HCT116 (cell line): ENCODE data around the gene FAM53B. TPM values are rescaled to one million over a fixed set of nuclear protein-coding genes. Genes with fewer than 3 reads are reported as not detected.

Experiments
- ATAC-seq: fragments of 200-7000 bp; cut with Tn5 transposase; 2 replicates; pipeline ENCODE4 v1.9.1; 2020; ENCODE audit warnings: mild to moderate bottlenecking, moderate library complexity
- BruUV-seq: library from RNA; stranded (reverse); fragments of 400-500 nt; replicated peaks from 2 replicates; lab custom pipeline; 2021; lab: Mats Ljungman, UMichigan
- CTCF ChIA-PET: fragments of 300-600 bp; sonication (Branson Sonifier 250); formaldehyde crosslinking; loops from one replicate; lab custom pipeline; 2021; ENCODE audit warnings: antibody characterized with exemption; lab: Charles Lee
- POLR2A ChIA-PET: fragments of 300-600, 350-600 bp; sonication (Branson Sonifier 250); formaldehyde crosslinking; loops from one replicate; lab custom pipeline; 2021; ENCODE audit warnings: antibody characterized with exemption; lab: Charles Lee
- RAD21 ChIA-PET, 2 experiments: fragments of 300-600 bp; sonication (Branson Sonifier 250); formaldehyde crosslinking; loops; one replicate each; lab custom pipeline; 2023; ENCODE audit warnings: low total read pairs in 2 of 2; ENCODE audit not compliant: uncharacterized antibody in 2 of 2, unreplicated experiment in 2 of 2, low non-redundant PET in 1 of 2; lab: Charles Lee
- DNase-seq: peaks from one replicate; pipeline ENCODE4 v3.0.0-alpha.2; 2010; ENCODE audit warnings: low read depth, low spot score
- H2AFZ ChIP-seq: fragments of 200-600 bp; shearing (Covaris generic), sonication (generic); 2 replicates; pipeline ENCODE4 v1.6.1; 2017; ENCODE audit warnings: low read depth, mixed run types, mixed read lengths, antibody characterized with exemption, low read length; ENCODE audit not compliant: poor library complexity, severe bottlenecking
- H3K27ac ChIP-seq: 2 replicates; pipeline ENCODE4 v1.5.1; 2012; ENCODE audit warnings: low read depth, low read length
- H3K27me3 ChIP-seq: fragments of 200-600 bp; sonication (generic); 2 replicates; pipeline ENCODE4 v1.6.1; 2016; ENCODE audit warnings: mixed run types, low read length, mixed read lengths; ENCODE audit not compliant: insufficient read depth
- H3K36me3 ChIP-seq, 2 experiments: fragments of 200-500 bp in 1 of 2; fragments of 200-600 bp in 1 of 2; sonication (Bioruptor generic) in 1 of 2; sonication (generic) in 1 of 2; 2 replicates each; pipeline versions ENCODE4 v1.5.1 to v1.6.1; 2014 to 2016; ENCODE audit warnings: low read length in 2 of 2, inconsistent platforms in 1 of 2, mixed read lengths in 1 of 2, mixed run types in 1 of 2; ENCODE audit not compliant: insufficient read depth in 2 of 2, control insufficient read depth in 1 of 2
- H3K4me1 ChIP-seq, 2 experiments: fragments of 200-600 bp in 1 of 2; sonication (generic) in 1 of 2; 2 replicates each; pipeline versions ENCODE4 v1.5.1 to v1.6.1; 2012 to 2017; ENCODE audit warnings: low read length in 2 of 2, inconsistent platforms in 1 of 2, mild to moderate bottlenecking in 1 of 2, mixed read lengths in 1 of 2, mixed run types in 1 of 2, moderate library complexity in 1 of 2; ENCODE audit not compliant: insufficient read depth in 2 of 2, control insufficient read depth in 1 of 2
- H3K4me2 ChIP-seq: fragments of 200-600 bp; sonication (generic); 2 replicates; pipeline ENCODE4 v1.6.1; 2017; ENCODE audit warnings: mixed run types, low read length, mixed read lengths
- H3K4me3 ChIP-seq, 2 experiments: fragments of 200-600 bp in 1 of 2; sonication (generic) in 1 of 2; replicated peaks in 1 of 2; 2 replicates each; pipeline ENCODE4 v1.5.1; 2011 to 2016; ENCODE audit warnings: low read length in 2 of 2, control low read depth in 1 of 2, low read depth in 1 of 2, mild to moderate bottlenecking in 1 of 2, mixed read lengths in 1 of 2, mixed run types in 1 of 2
- H3K79me2 ChIP-seq: fragments of 200-600 bp; sonication (generic); 2 replicates; pipeline ENCODE4 v1.6.1; 2017; ENCODE audit warnings: mild to moderate bottlenecking, mixed run types, low read length, moderate library complexity, mixed read lengths; ENCODE audit not compliant: insufficient read depth
- H3K9ac ChIP-seq: fragments of 200-600 bp; sonication (generic); 2 replicates; pipeline ENCODE4 v1.6.1; 2016; ENCODE audit warnings: low read length, mixed read lengths
- H3K9me2 ChIP-seq: fragments of 200-600 bp; sonication (generic), shearing (Covaris generic); 2 replicates; pipeline ENCODE4 v1.6.1; 2017; ENCODE audit warnings: mixed run types, mild to moderate bottlenecking, moderate library complexity; ENCODE audit not compliant: insufficient read depth
- H3K9me3 ChIP-seq, 2 experiments: fragments of 200-500 bp in 1 of 2; fragments of 200-600 bp in 1 of 2; sonication (Bioruptor generic) in 1 of 2; sonication (generic) in 1 of 2; 2 replicates each; pipeline ENCODE4 v1.6.1; 2014 to 2017; ENCODE audit warnings: low read length in 2 of 2, mixed read lengths in 2 of 2, inconsistent platforms in 1 of 2, low read depth in 1 of 2, mild to moderate bottlenecking in 1 of 2, mixed run types in 1 of 2, moderate library complexity in 1 of 2; ENCODE audit not compliant: control insufficient read depth in 1 of 2, insufficient read depth in 1 of 2
- H4K20me1 ChIP-seq: fragments of 200-600 bp; sonication (generic), shearing (Covaris generic); 2 replicates; pipeline ENCODE4 v1.6.1; 2017; ENCODE audit warnings: mixed run types, mild to moderate bottlenecking, moderate library complexity; ENCODE audit not compliant: insufficient read depth
- EGR1 ChIP-seq: IDR thresholded peaks from 2 replicates; pipeline ENCODE4 v1.6.1; 2012; ENCODE audit warnings: low read depth
- FOSL1 ChIP-seq: IDR thresholded peaks from 2 replicates; pipeline ENCODE4 v1.6.1; 2012; ENCODE audit warnings: low read depth
- MAX ChIP-seq: IDR thresholded peaks from 2 replicates; pipeline ENCODE4 v1.6.1; 2012
- POLR2AphosphoS5 ChIP-seq: IDR thresholded peaks from 2 replicates; pipeline ENCODE4 v1.6.1; 2011; ENCODE audit warnings: mild to moderate bottlenecking, low read depth, low read length, moderate library complexity
- RAD21 ChIP-seq: IDR thresholded peaks from 2 replicates; pipeline ENCODE4 v1.6.1; 2012; ENCODE audit warnings: low read depth, mild to moderate bottlenecking
- REST ChIP-seq: IDR thresholded peaks from 2 replicates; pipeline ENCODE4 v1.6.1; 2012; ENCODE audit warnings: low read depth
- SRF ChIP-seq: IDR thresholded peaks from 2 replicates; pipeline ENCODE4 v1.6.1; 2012; ENCODE audit warnings: low read depth
- TCF7L2 ChIP-seq: IDR thresholded peaks from 2 replicates; pipeline ENCODE4 v1.7.0; 2011; ENCODE audit warnings: borderline replicate concordance, inconsistent platforms; ENCODE audit not compliant: insufficient read depth, insufficient read length; ENCODE audit errors: extremely low read depth
- ZBTB33 ChIP-seq: IDR thresholded peaks from 2 replicates; pipeline ENCODE4 v1.6.1; 2011; ENCODE audit warnings: mild to moderate bottlenecking, low read length, moderate library complexity; ENCODE audit not compliant: insufficient replicate concordance; ENCODE audit errors: extremely low read depth
- ZNF274 ChIP-seq: fragments of 200-500 bp; sonication (Bioruptor generic); IDR thresholded peaks from 2 replicates; pipeline ENCODE4 v1.6.1; 2014; ENCODE audit warnings: mild to moderate bottlenecking, low read depth, low read length, inconsistent platforms
- intact Hi-C: fragments of 100-400 bp; cut with micrococcal nuclease; formaldehyde crosslinking; loops from 2 replicates; pipeline ENCODE4 v1.10.0; 2022
- total RNA-seq: library from RNA; stranded (reverse); gene quantifications from one replicate; pipeline ENCODE4 v1.2.1, GENCODE V29; 2021; ENCODE audit not compliant: unreplicated experiment

Gene FAM53B
- total RNA-seq, 1 experiment from 2014 or later, result 19.6 TPM

GRCh38 chr10:124703778-124704427 is 40.3 kb downstream of the FAM53B start:
- Histone ChIP-seq H3K4me1 (peaks cover 5 to 9% of the 10 kb centered on the region in 2 experiments; a peak in 2 of 4 replicates), H3K36me3 (peaks cover 0 to 4% of the 10 kb centered on the region in 2 experiments; a peak in 1 of 4 replicates), H3K9me2 (no peaks in the 10 kb centered on the region), H3K4me2 (no peak overlapping the region), H3K4me3 (no peak overlapping the region), H4K20me1 (no peaks in the 10 kb centered on the region), H3K27me3 (no peaks in the 10 kb centered on the region), H3K9ac (no peak overlapping the region), H3K79me2 (no peaks in the 10 kb centered on the region), H2AFZ (no peak overlapping the region)
- ChIA-PET POLR2A (no interaction called here), CTCF (no interaction called here), RAD21 (no interaction called here)
- ATAC-seq, result no peak
- intact Hi-C loops, result no loop called here
- TF ChIP-seq ZNF274, result no peak
- TF ChIP-seq, all 23 proteins: peak for 0
- no peak for DNase-seq
- H3K27ac ChIP-seq, result no peak overlapping the region
- BruUV-seq, result no TSS peak
- H3K9me3 ChIP-seq, result no peaks in the 10 kb centered on the region

- peaks cover under 1 to 3% of the 10 kb centered on the region in 2 experiments; a peak in 2 of 4 replicates for H3K4me1 ChIP-seq
- H3K4me3 ChIP-seq, result no peak overlapping the region
- no peaks in the 10 kb centered on the region for H3K9me3 ChIP-seq
- DNase-seq, result no peak
- CTCF ChIA-PET, result no interaction called here
- RAD21 ChIA-PET, result no interaction called here
- intact Hi-C loops, result no loop called here
- no TSS peak for BruUV-seq
- H4K20me1 ChIP-seq, result no peaks in the 10 kb centered on the region
- no peak overlapping the region for H3K9ac ChIP-seq
- POLR2A ChIA-PET, result no interaction called here
- no peak for TF ChIP-seq FOSL1
- no peak for TF ChIP-seq TCF7L2
- TF ChIP-seq POLR2AphosphoS5, result no peak
- no peak for TF ChIP-seq SRF
- no peak for TF ChIP-seq ZBTB33
- no peak for TF ChIP-seq REST
- no peak for TF ChIP-seq MAX
- no peak for TF ChIP-seq RAD21
- TF ChIP-seq EGR1, result no peak
- no peaks in the 10 kb centered on the region for H3K27me3 ChIP-seq
- ATAC-seq, result no peak
- no peaks in the 10 kb centered on the region for H3K9me2 ChIP-seq
- H2AFZ ChIP-seq, result no peak overlapping the region
- no peak overlapping the region for H3K27ac ChIP-seq
- H3K79me2 ChIP-seq, result no peaks in the 10 kb centered on the region
- peaks cover 0 to 4% of the 10 kb centered on the region in 2 experiments; a peak in 1 of 4 replicates for H3K36me3 ChIP-seq
- H3K4me2 ChIP-seq, result no peak overlapping the region
Measured at GRCh38 chr10:124703372-124703771, 40.8 kb downstream of the FAM53B start.
